ENCODE data around the gene OR10A6.
A peak's percentile ranks its signal among the peaks of the same experiment; 100 is the strongest.

OR10A6 gene

DNA sequence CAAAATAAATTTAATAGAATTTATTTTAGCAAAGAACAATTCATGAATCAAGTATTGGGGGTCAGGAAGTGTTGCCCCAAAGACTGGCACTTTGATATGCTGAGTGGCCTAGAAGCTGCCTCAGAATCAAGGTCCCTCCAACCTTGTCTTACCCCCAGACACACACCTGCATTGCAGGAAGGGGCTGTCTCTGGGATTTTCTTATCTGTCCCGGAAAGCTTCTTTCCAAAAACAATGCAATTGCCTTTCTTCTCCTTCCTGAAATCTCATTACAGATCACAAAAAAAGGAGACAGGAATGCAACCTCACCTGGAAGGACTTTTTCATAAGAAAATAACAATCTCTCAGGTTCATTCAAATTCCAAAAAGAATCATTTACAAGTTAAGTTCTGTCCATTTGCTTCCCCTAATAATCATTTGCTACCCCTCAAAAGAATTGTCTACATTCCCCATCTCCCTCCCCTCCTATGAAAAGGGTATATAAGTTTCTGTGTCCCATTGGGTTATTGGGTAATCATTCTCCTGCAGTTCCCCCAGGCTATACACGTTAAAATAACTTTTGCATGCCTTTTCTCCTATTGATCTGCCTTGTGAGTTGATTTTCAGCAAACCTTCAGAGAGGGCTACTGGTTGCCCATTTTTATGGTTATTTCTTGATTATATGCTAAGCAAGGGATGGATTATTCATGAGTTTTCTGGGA lies 21.3 kb downstream of the OR10A6 start:
- DNase-seq = no peak

- DNase-seq = no peak
Measured at GRCh38 chr11:7907121-7907520, 23.9 kb downstream of the OR10A6 start.

- DNase-seq = no peak
Measured at GRCh38 chr11:7906481-7906880, 24.6 kb downstream of the OR10A6 start.

DNA sequence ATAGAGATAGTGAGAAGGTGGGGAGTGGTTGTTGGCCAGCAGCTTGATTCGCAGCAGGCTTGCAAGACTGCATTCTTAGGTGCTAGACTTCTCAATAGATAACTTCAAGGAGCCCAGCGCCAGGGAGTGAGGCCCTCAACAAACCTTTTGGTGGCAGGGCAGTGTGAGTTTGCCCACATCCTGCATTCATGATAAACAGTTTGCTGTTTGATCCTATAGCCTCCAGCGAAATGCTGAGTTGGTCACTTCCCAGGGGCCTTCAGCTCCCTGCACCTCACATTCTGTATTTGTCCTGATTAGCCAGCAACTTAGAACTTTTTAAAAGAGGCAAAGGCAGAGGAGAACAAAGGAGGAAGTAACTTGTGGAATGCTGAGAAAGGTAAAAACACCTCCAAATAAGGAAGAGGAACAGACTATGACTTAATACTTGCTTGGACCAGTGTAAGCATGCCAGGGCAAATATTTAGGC lies 25.1 kb downstream of the OR10A6 start:
- DNase-seq = no peak

DNA sequence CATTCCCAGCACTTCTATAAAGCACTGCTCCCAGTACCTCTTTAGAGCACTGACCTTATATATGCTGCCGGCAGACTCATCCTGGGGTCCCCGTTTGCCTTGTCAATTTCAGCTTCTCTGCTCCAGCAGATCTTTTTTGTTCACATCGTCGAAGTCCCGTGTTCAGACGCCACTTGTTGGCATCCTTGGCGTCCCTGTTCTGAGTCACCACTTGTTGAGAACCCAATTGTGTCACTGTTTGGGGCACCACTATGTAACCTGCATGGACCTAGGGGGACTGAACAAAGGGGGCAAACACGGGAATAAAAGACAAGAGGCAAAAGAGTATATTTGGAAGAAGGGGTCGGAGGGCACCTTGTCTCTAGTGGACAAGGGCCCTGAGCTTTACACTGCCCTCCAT lies 25.5 kb downstream of the OR10A6 start:
- no peak for DNase-seq

- no peak for DNase-seq
Measured at GRCh38 chr11:7904917-7905316, 26.2 kb downstream of the OR10A6 start.

DNA sequence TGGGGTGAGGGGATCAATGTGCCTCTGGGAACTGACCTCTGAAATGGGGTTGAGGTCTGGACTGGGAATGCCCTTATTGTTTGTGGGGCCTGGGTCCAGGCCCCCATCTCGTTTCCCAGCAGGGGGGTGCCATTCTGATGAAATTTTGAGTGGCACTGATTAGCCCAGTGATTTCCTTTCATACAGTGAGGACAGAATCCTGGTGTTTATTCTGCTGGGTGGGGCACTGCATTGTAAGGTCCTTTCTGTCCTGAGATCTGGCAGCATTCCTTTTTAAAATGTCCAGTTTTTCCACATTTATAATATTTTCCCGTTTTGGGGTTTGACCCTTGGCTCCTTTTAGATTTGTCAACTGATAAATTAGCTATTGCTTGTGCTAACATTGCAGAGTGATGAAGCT lies 27.1 kb downstream of the OR10A6 start:
- DNase-seq = no peak

GRCh38 chr11:7901319-7901854 lies 29.7 kb downstream of the OR10A6 start:
- DNase-seq = no peak

- DNase-seq = no peak
Measured at GRCh38 chr11:7900686-7901085, 30.4 kb downstream of the OR10A6 start.

GRCh38 chr11:7899418-7899817 lies 31.6 kb downstream of the OR10A6 start:
- DNase-seq = no peak

DNA sequence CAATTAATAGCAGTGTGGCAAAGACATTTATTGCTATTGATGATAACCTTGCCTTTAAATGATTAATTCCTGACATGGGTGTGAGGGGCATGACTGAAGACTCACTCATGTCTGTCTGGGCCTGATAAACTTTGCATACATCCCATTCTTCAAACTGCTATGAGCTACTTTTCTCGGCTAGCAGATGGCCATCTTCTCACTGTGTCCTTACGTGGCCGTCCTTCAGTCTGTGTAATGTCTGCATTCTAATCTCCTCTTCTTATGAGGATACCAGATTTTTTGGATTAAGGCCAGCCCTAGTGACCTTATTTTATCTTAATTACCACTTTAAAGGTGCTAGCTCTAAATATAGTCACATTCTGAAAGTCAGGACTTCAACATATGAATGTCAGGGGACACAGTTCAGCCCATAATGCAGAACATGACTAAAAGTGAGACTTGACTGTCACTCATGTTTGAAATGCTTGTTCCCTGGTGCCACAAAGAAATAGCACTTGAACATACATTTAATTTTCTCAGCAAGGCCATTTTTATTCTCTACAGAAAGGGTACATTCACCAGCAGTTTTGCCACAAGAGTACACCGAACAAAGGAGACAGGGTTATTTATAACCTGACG lies 32.3 kb downstream of the OR10A6 start:
- DNase-seq = peak; percentile 65

GRCh38 chr11:7896009-7896785 lies 34.9 kb downstream of the OR10A6 start:
- no peak for DNase-seq

DNA sequence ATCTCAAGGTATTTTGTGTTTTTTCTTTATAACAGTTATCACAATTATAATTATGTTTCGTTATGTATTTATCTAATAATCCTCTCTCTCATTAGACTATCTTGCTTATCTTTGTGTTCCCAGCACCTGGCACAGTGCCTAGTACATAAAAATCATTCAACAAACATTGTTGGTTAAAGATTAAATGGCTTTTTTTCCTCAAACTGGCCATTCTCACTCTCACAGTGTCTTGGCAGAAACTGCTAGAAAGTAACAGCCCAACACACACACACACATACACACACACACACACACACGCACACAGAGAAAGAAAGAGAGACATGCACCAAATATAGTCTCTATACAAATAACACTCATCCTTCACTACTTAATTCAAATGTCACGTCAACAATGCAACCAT lies 36.8 kb downstream of the OR10A6 start:
- no peak for DNase-seq

DNA sequence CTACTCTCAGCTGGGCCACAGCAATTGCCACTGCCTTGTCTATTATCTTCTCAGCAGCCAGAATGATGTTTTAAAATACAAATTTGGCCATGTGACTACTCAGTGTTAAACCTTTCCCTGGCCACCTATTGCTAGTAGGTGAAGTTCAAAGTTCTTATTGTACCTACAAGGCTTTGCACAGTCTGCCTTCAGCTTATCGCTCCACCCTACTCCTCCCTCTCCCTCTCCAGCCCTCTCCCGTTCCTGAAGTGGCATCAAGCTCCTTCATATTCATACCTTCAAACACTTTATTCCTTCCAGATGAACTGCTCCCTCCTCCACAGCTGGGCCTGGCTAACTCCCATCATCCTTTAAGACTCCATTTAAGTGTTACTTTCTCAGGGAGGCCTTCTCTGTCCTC lies 37.3 kb downstream of the OR10A6 start:
- no peak for DNase-seq

DNA sequence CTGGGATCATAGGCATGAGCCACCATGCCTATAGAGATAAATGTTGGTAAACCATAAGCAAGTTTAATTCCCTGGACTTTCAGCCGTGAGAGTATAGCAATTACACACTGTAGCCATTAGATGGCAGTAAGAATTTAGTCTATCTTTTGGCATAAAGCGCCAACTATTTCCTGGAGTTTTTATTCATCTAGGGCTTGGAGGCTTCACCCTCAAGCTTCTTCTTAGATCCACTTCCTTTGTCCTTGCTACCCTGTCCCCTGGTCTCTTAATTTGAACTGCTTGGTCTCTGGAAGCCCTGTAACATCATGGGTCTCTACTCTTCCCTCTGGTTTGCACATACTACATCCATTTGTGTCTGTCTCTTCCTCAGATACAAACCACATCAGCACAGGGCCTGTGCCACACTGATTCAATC lies 38.2 kb downstream of the OR10A6 start:
- peak; percentile 68 for DNase-seq

DNA sequence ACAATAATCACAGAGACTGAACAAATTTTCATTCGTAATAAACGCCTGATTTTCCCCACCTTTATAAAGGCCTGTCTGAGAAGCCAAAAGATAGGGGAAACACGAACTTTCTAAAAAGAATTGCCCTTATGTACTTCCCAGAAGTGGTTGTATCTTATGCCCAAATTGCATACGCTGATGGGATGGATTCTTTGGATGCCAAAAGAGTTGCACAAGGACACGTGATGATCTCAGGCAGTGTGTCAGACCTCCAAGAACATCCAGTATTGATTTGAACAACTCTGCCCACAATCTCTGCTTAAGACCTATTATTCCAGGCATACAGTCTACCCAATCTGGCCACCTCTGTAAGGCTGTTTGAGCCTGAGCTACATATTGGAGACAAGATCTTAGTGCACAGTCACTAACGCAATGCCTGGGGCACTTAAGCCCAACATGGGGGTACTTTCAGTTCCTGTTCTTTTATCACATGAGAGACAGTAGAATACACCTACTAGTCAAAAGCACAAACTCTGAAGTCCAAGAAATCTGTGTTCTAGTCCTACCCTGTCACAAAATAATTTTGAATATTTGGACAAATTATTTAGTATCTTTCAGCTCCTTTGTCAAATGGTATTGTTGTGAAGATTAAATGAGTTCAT lies 38.9 kb downstream of the OR10A6 start:
- DNase-seq = no peak

GRCh38 chr11:7890417-7891172 lies 40.5 kb downstream of the OR10A6 start:
- DNase-seq = no peak

GRCh38 chr11:7889985-7890384 lies 41.1 kb downstream of the OR10A6 start:
- DNase-seq = no peak

DNA sequence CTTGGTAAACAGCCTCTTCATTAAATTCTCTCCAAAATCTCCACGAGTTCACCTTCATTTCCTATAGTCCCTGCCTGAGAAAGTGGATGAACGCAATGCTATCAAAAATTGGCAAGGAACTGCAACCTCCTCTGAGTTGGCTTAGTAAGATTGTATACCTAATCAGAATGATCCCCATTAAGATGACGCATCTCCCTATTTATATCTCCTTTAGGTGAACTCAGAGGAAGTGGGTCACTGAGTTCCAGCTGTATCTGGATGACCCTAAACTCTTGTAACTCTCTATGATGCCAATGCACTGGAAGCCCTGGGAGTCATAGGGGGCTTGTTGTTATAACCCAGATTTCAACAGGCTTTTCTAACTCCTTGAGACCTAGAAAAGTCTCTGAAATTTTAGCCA lies 48.2 kb downstream of the OR10A6 start:
- no peak for DNase-seq
